Measurements from ENCODE around the gene RASSF10. TPM values are rescaled to one million over a fixed set of nuclear protein-coding genes. Genes with fewer than 3 reads are reported as not detected.

The RASSF10 gene
- polyA plus RNA-seq, result 1 to 10 TPM; 4.2 to 5.9 TPM

GRCh38 chr11:13008625-13009475 is at the start of gene RASSF10:
RASSF10 (plus strand) TSS chr11:13009316; CDS start chr11:13009577, 261 bp downstream.
- Histone ChIP-seq H3K27ac (ENCODE audit: low read depth in 2 of 2, low read length in 1 of 2) (peak within 1 kb of the TSS; percentile 81 to 84), H3K36me3 (ENCODE audit: control insufficient read depth in 2 of 2, insufficient read depth in 2 of 2, low read length in 1 of 2) (no peaks in the 10 kb centered on the region), H3K27me3 (ENCODE audit: control insufficient read depth in 1 of 2, insufficient read depth in 2 of 2, low read length in 2 of 2) (no peaks in the 10 kb centered on the region), H3K4me3 (ENCODE audit: low read depth in 1 of 2, low read length in 2 of 2) (peak within 1 kb of the TSS; percentile 69 to 75), H3K9me3 (ENCODE audit: control insufficient read depth in 2 of 2, insufficient read depth in 1 of 2, low read depth in 1 of 2, low read length in 1 of 2) (no peaks in the 10 kb centered on the region), H3K4me1 (ENCODE audit: control insufficient read depth in 2 of 2, insufficient read depth in 2 of 2, low read length in 1 of 2) (peaks cover 2 to 15% of the 10 kb centered on the region in 2 donors)
- WGBS, 2 donors, result 3 to 7% methylated on average over 68 of the region's 68 CpGs

GRCh38 chr11:12961615-12962014 is 47.5 kb upstream of the RASSF10 start:
- H3K4me1 ChIP-seq (ENCODE audit: control insufficient read depth in 2 of 2, insufficient read depth in 2 of 2, low read length in 1 of 2), result no peaks in the 10 kb centered on the region
- no peaks in the 10 kb centered on the region for H3K36me3 ChIP-seq (ENCODE audit: control insufficient read depth in 2 of 2, insufficient read depth in 2 of 2, low read length in 1 of 2)
- no peak overlapping the region for H3K27ac ChIP-seq (ENCODE audit: low read depth in 2 of 2, low read length in 1 of 2)
- H3K4me3 ChIP-seq (ENCODE audit: low read depth in 1 of 2, low read length in 2 of 2), result no peak overlapping the region
- no peaks in the 10 kb centered on the region for H3K27me3 ChIP-seq (ENCODE audit: control insufficient read depth in 1 of 2, insufficient read depth in 2 of 2, low read length in 2 of 2)
- peaks cover 0 to 3% of the 10 kb centered on the region in 2 donors for H3K9me3 ChIP-seq (ENCODE audit: control insufficient read depth in 2 of 2, insufficient read depth in 1 of 2, low read depth in 1 of 2, low read length in 1 of 2)
- WGBS, 2 donors, result 66 to 70% methylated on average over 2 of the region's 2 CpGs

GRCh38 chr11:12962306-12962705 is 46.8 kb upstream of the RASSF10 start:
- H3K9me3 ChIP-seq (ENCODE audit: control insufficient read depth in 2 of 2, insufficient read depth in 1 of 2, low read depth in 1 of 2, low read length in 1 of 2), result peaks cover 0 to 3% of the 10 kb centered on the region in 2 donors
- no peaks in the 10 kb centered on the region for H3K27me3 ChIP-seq (ENCODE audit: control insufficient read depth in 1 of 2, insufficient read depth in 2 of 2, low read length in 2 of 2)
- 89 to 91% methylated on average over 10 of the region's 10 CpGs for WGBS, 2 donors
- H3K36me3 ChIP-seq (ENCODE audit: control insufficient read depth in 2 of 2, insufficient read depth in 2 of 2, low read length in 1 of 2), result no peaks in the 10 kb centered on the region
- no peak overlapping the region for H3K4me3 ChIP-seq (ENCODE audit: low read depth in 1 of 2, low read length in 2 of 2)
- no peaks in the 10 kb centered on the region for H3K4me1 ChIP-seq (ENCODE audit: control insufficient read depth in 2 of 2, insufficient read depth in 2 of 2, low read length in 1 of 2)
- H3K27ac ChIP-seq (ENCODE audit: low read depth in 2 of 2, low read length in 1 of 2), result no peak overlapping the region

- WGBS, 2 donors, result 89% methylated on average over 5 of the region's 5 CpGs
- no peaks in the 10 kb centered on the region for H3K27me3 ChIP-seq (ENCODE audit: control insufficient read depth in 1 of 2, insufficient read depth in 2 of 2, low read length in 2 of 2)
- H3K36me3 ChIP-seq (ENCODE audit: control insufficient read depth in 2 of 2, insufficient read depth in 2 of 2, low read length in 1 of 2), result no peaks in the 10 kb centered on the region
- peaks cover 0 to 3% of the 10 kb centered on the region in 2 donors for H3K9me3 ChIP-seq (ENCODE audit: control insufficient read depth in 2 of 2, insufficient read depth in 1 of 2, low read depth in 1 of 2, low read length in 1 of 2)
- no peak overlapping the region for H3K27ac ChIP-seq (ENCODE audit: low read depth in 2 of 2, low read length in 1 of 2)
- no peak overlapping the region for H3K4me3 ChIP-seq (ENCODE audit: low read depth in 1 of 2, low read length in 2 of 2)
- no peaks in the 10 kb centered on the region for H3K4me1 ChIP-seq (ENCODE audit: control insufficient read depth in 2 of 2, insufficient read depth in 2 of 2, low read length in 1 of 2)
These were observed 46.1 kb upstream of the RASSF10 start for GRCh38 chr11:12963051-12963450.

- H3K4me3 ChIP-seq (ENCODE audit: low read depth in 1 of 2, low read length in 2 of 2), result no peak overlapping the region
- H3K9me3 ChIP-seq (ENCODE audit: control insufficient read depth in 2 of 2, insufficient read depth in 1 of 2, low read depth in 1 of 2, low read length in 1 of 2), result peaks cover 0 to 3% of the 10 kb centered on the region in 2 donors
- H3K4me1 ChIP-seq (ENCODE audit: control insufficient read depth in 2 of 2, insufficient read depth in 2 of 2, low read length in 1 of 2), result no peaks in the 10 kb centered on the region
- H3K27me3 ChIP-seq (ENCODE audit: control insufficient read depth in 1 of 2, insufficient read depth in 2 of 2, low read length in 2 of 2), result no peaks in the 10 kb centered on the region
- WGBS, 2 donors, result 19 to 30% methylated on average over 13 of the region's 13 CpGs
- H3K36me3 ChIP-seq (ENCODE audit: control insufficient read depth in 2 of 2, insufficient read depth in 2 of 2, low read length in 1 of 2), result no peaks in the 10 kb centered on the region
- H3K27ac ChIP-seq (ENCODE audit: low read depth in 2 of 2, low read length in 1 of 2), result no peak overlapping the region
These were observed 45.2 kb upstream of the RASSF10 start for GRCh38 chr11:12963792-12964536.

- WGBS, 2 donors, result 90 to 91% methylated on average over 7 of the region's 7 CpGs
- no peaks in the 10 kb centered on the region for H3K27me3 ChIP-seq (ENCODE audit: control insufficient read depth in 1 of 2, insufficient read depth in 2 of 2, low read length in 2 of 2)
- no peaks in the 10 kb centered on the region for H3K4me1 ChIP-seq (ENCODE audit: control insufficient read depth in 2 of 2, insufficient read depth in 2 of 2, low read length in 1 of 2)
- H3K4me3 ChIP-seq (ENCODE audit: low read depth in 1 of 2, low read length in 2 of 2), result no peak overlapping the region
- H3K27ac ChIP-seq (ENCODE audit: low read depth in 2 of 2, low read length in 1 of 2), result no peak overlapping the region
- H3K9me3 ChIP-seq (ENCODE audit: control insufficient read depth in 2 of 2, insufficient read depth in 1 of 2, low read depth in 1 of 2, low read length in 1 of 2), result peaks cover 0 to 3% of the 10 kb centered on the region in 2 donors
- H3K36me3 ChIP-seq (ENCODE audit: control insufficient read depth in 2 of 2, insufficient read depth in 2 of 2, low read length in 1 of 2), result no peaks in the 10 kb centered on the region
These were observed 44.5 kb upstream of the RASSF10 start for GRCh38 chr11:12964650-12965049.

GRCh38 chr11:12966002-12966401 is 43.1 kb upstream of the RASSF10 start:
- Histone ChIP-seq H3K4me3 (ENCODE audit: low read depth in 1 of 2, low read length in 2 of 2) (no peak overlapping the region), H3K4me1 (ENCODE audit: control insufficient read depth in 2 of 2, insufficient read depth in 2 of 2, low read length in 1 of 2) (no peaks in the 10 kb centered on the region), H3K27me3 (ENCODE audit: control insufficient read depth in 1 of 2, insufficient read depth in 2 of 2, low read length in 2 of 2) (no peaks in the 10 kb centered on the region), H3K36me3 (ENCODE audit: control insufficient read depth in 2 of 2, insufficient read depth in 2 of 2, low read length in 1 of 2) (no peaks in the 10 kb centered on the region), H3K9me3 (ENCODE audit: control insufficient read depth in 2 of 2, insufficient read depth in 1 of 2, low read depth in 1 of 2, low read length in 1 of 2) (no peaks in the 10 kb centered on the region), H3K27ac (ENCODE audit: low read depth in 2 of 2, low read length in 1 of 2) (no peak overlapping the region)
- WGBS, 2 donors, result 85 to 89% methylated on average over 5 of the region's 5 CpGs

GRCh38 chr11:12968101-12968500 is 41.0 kb upstream of the RASSF10 start:
- WGBS, 2 donors, result 51 to 69% methylated on average over 1 of the region's 1 CpG
- Histone ChIP-seq H3K4me3 (ENCODE audit: low read depth in 1 of 2, low read length in 2 of 2) (no peak overlapping the region), H3K27ac (ENCODE audit: low read depth in 2 of 2, low read length in 1 of 2) (no peak overlapping the region), H3K27me3 (ENCODE audit: control insufficient read depth in 1 of 2, insufficient read depth in 2 of 2, low read length in 2 of 2) (no peaks in the 10 kb centered on the region), H3K9me3 (ENCODE audit: control insufficient read depth in 2 of 2, insufficient read depth in 1 of 2, low read depth in 1 of 2, low read length in 1 of 2) (no peaks in the 10 kb centered on the region), H3K4me1 (ENCODE audit: control insufficient read depth in 2 of 2, insufficient read depth in 2 of 2, low read length in 1 of 2) (no peaks in the 10 kb centered on the region), H3K36me3 (ENCODE audit: control insufficient read depth in 2 of 2, insufficient read depth in 2 of 2, low read length in 1 of 2) (no peaks in the 10 kb centered on the region)

GRCh38 chr11:12968826-12969225 is 40.3 kb upstream of the RASSF10 start:
- H3K4me1 ChIP-seq (ENCODE audit: control insufficient read depth in 2 of 2, insufficient read depth in 2 of 2, low read length in 1 of 2), result no peaks in the 10 kb centered on the region
- H3K27ac ChIP-seq (ENCODE audit: low read depth in 2 of 2, low read length in 1 of 2), result no peak overlapping the region
- H3K4me3 ChIP-seq (ENCODE audit: low read depth in 1 of 2, low read length in 2 of 2), result no peak overlapping the region
- H3K9me3 ChIP-seq (ENCODE audit: control insufficient read depth in 2 of 2, insufficient read depth in 1 of 2, low read depth in 1 of 2, low read length in 1 of 2), result no peaks in the 10 kb centered on the region
- no peaks in the 10 kb centered on the region for H3K36me3 ChIP-seq (ENCODE audit: control insufficient read depth in 2 of 2, insufficient read depth in 2 of 2, low read length in 1 of 2)
- WGBS, 2 donors, result 56 to 68% methylated on average over 6 of the region's 6 CpGs
- H3K27me3 ChIP-seq (ENCODE audit: control insufficient read depth in 1 of 2, insufficient read depth in 2 of 2, low read length in 2 of 2), result no peaks in the 10 kb centered on the region

Measured in esophagus (tissue), 2 donors.